HG03571 (cell line): ENCODE data around the gene C6orf52.

Experiments used
- ATAC-seq: cut with Tn5 transposase; IDR thresholded peaks from one replicate; pipeline ENCODE4 v1.9.1; 2021; ENCODE audit not compliant: unreplicated experiment

The C6orf52 gene

GRCh38 chr6:10658910-10659698 lies 35.3 kb downstream of the C6orf52 start:
- ATAC-seq = no peak

- no peak for ATAC-seq
Measured at GRCh38 chr6:10655508-10656055, 38.8 kb downstream of the C6orf52 start.

GRCh38 chr6:10644225-10644624 lies 50.2 kb downstream of the C6orf52 start:
- no peak for ATAC-seq

- ATAC-seq = peak; percentile 82
Measured at GRCh38 chr6:10643201-10643651, 51.2 kb downstream of the C6orf52 start.

GRCh38 chr6:10641528-10641927 lies 52.9 kb downstream of the C6orf52 start:
- ATAC-seq = no peak

- ATAC-seq = no peak
Measured at GRCh38 chr6:10640412-10640811, 54.0 kb downstream of the C6orf52 start.

GRCh38 chr6:10633216-10633615 lies 61.2 kb downstream of the C6orf52 start:
- ATAC-seq = peak; percentile 97

GRCh38 chr6:10630178-10630577 lies 64.2 kb downstream of the C6orf52 start:
- no peak for ATAC-seq

- no peak for ATAC-seq
Measured at GRCh38 chr6:10627800-10628199, 66.6 kb downstream of the C6orf52 start.

- ATAC-seq = no peak
Measured at GRCh38 chr6:10626154-10626741, 68.2 kb downstream of the C6orf52 start.

- no peak for ATAC-seq
Measured at GRCh38 chr6:10624836-10625235, 69.6 kb downstream of the C6orf52 start.

GRCh38 chr6:10621847-10622246 lies 72.6 kb downstream of the C6orf52 start:
- ATAC-seq = no peak
